Measurements from ENCODE around the gene CRADD.

- TF ChIP-seq, protein P1, sequence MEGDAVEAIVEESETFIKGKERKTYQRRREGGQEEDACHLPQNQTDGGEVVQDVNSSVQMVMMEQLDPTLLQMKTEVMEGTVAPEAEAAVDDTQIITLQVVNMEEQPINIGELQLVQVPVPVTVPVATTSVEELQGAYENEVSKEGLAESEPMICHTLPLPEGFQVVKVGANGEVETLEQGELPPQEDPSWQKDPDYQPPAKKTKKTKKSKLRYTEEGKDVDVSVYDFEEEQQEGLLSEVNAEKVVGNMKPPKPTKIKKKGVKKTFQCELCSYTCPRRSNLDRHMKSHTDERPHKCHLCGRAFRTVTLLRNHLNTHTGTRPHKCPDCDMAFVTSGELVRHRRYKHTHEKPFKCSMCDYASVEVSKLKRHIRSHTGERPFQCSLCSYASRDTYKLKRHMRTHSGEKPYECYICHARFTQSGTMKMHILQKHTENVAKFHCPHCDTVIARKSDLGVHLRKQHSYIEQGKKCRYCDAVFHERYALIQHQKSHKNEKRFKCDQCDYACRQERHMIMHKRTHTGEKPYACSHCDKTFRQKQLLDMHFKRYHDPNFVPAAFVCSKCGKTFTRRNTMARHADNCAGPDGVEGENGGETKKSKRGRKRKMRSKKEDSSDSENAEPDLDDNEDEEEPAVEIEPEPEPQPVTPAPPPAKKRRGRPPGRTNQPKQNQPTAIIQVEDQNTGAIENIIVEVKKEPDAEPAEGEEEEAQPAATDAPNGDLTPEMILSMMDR (IDR thresholded peaks at IDR 0.05), result no peak
- TF ChIP-seq POLR2A (IDR thresholded peaks at IDR 0.05), result no peak
Observed at GRCh38 chr12:93783832-93784231, 106.7 kb downstream of the CRADD start.

All from thyroid gland (tissue), 4 donors.